GM21367 (cell line): ENCODE results near the gene PRAC1.

Experiments
- ATAC-seq: cut with Tn5 transposase; IDR thresholded peaks from one replicate; pipeline ENCODE4 v1.9.1; 2021; ENCODE audit not compliant: unreplicated experiment

Gene PRAC1

GRCh38 chr17:48722201-48722907 lies at the start of gene PRAC1:
Gene PRAC1 (minus strand): TSS chr17:48722518. CDS start chr17:48722392, 126 bp downstream.
- ATAC-seq = no peak

GRCh38 chr17:48770954-48771353 lies 48.6 kb upstream of the PRAC1 start:
- ATAC-seq = no peak

DNA sequence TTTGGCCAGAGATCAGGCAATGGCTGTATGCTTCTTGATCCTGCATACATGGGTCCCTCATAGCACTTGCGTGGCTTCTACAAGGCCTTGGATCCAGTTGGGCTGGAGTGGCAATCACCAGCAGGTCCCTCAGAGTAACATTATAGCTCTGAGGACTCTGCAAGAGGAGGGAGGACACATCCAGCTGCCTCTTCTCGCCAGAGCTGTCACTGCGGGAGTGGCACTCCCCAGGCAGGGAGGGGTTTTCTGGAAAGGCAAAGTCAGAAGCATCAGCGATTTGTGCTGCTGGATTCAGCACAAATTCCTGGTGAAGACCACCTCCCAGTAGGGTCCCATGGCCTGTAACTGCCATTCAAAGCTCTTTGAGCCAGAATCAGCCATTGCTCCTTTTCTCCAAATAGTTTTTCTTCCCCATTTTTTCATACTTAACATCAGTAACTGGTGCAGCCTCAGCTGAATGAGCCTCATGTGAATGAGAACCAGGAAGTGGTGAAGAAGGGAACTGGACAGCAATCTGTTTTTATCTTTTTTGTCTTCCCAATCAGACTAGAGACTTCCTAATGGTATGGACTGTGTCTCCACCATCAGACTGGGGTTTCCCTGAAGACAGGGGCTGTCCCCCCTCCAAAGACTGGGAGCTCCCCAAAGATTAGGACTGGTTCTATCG lies 46.8 kb upstream of the PRAC1 start:
- no peak for ATAC-seq

DNA sequence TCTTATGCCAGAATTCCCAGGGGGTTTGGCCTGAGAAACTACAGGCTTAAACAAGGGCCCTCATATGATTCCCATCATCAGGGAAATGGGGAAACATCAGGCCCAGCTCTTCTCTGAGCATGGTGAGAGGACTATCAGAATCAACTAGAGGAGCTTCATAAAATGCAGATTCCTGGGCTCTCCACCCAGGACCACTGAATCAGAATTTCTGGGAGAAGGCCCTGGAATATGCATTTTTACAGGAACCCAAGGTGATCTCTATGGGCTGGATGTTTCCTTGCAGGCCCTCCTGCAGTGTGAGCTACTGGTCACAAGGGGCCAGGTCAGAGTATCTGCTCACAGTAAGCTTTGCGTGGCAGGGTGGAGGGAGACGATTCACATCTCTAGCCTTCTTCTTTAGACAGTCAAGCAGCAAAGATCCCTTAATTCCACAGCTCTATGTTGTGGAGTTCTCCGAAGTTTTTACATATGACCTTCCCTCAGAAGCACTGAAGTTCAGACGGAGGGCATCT lies 45.0 kb upstream of the PRAC1 start:
- no peak for ATAC-seq

DNA sequence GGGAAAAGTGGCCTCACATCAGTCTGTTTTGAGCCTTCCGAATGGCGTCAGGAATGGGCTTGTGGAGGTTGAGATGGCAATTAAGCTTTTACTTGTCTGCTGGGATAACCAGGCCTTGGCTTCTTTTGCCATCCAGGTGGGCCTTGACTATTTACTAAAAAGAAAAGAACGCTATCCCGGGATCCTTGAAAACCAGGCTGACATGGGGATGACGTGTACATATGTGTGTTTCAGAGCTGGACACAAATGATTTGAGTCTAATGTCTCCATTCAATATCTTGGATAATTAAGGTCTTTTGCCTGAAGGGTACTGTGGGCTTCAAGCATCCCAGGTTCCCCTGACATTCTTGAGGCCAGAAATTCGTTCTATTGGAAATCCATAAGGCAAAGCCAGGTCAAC lies 38.8 kb upstream of the PRAC1 start:
- ATAC-seq = no peak

DNA sequence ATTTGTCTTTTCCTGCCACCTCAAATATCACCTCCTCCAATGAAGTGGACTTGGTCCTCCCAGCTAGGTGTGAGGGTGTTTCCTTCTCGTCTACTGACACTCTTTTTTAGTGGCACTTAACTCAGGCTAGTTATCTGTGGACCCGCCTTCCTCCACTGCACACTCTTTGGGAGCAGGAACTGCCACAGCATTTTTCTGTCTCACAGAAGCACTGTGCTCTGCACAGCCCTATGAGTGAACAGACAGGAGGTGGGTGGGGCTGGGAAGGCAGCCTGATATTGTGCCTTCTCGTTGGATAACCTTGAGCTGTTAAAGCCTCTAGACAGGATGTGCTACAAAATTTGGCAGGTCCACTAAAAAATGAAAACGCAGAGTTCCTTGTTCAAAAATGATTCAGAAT lies 38.1 kb upstream of the PRAC1 start:
- no peak for ATAC-seq

GRCh38 chr17:48759288-48759687 lies 37.0 kb upstream of the PRAC1 start:
- ATAC-seq = no peak

- ATAC-seq = no peak
Observed at GRCh38 chr17:48757524-48757961, 35.2 kb upstream of the PRAC1 start.

- no peak for ATAC-seq
Observed at GRCh38 chr17:48756830-48757251, 34.5 kb upstream of the PRAC1 start.

- ATAC-seq = no peak
Observed at GRCh38 chr17:48755356-48755755, 33.0 kb upstream of the PRAC1 start.

DNA sequence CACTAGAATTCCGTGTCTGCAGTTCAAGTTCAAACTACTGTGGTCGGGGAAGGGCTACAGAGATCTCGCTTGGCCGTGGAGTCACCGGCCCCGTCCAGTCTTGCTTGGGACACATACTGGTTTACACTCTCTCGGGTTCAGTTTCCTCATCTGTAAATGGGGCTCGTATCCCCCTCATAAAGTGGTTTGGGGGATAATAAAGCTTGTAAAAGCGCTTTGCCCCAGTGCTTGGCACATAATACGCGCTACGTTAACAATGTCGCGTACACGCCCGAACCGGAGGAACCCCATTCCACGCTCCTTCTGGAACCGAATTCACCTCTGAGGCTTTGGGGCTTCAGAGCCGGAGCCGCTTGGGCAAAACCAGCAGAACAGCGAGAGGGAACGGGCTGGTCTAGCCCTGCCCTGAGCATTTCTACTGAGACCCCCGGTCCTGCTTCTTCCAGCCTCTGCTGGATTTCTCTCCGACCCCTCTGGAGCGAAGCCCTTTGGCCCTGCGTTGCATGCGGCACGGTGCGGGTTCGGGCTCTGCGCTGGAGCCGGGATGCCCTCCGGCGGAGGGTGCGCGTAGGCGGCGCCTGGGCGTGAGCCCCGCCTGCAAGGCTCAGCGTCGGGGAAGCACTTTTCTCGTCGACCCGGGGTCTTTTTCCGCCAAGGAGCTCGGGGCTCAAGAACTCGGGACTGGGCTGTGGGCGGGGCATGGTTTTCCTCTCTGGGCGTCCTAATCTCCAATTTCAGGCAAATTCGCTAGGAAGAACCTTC lies 32.4 kb upstream of the PRAC1 start:
- no peak for ATAC-seq

DNA sequence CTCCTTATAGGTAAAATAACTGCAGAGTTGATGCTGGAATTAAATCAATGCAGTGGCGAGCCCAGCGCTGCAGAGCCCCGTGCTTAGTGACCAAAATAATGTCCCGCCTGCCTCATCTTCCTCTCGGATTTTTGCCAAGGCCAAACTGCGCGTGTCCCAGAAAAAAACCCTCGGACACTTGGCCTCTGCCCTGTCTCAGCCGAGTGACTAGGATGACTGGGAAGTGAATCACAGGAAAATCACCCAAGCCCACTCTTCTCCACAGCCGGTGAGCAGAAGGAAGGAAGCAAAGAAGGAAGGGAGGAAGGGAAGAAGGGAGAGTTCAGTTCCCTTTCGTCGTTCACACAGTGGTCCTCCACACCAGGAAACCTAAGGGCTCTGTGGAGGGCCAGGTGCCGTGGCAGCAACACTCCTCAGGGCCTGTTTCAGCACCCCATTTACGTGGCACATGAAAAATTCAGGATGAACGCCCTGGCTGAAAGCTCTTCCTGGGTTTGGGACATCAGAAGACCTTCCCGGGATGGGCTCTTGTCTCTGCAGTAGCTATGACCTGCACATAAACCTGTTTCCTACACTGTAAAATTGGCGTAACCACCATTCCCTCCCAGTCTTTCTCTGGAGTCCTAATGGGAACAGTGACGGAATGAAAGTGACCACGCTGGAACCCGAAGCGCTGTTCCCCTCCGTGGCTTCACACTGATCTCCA lies 31.6 kb upstream of the PRAC1 start:
- ATAC-seq = no peak

- ATAC-seq = no peak
Observed at GRCh38 chr17:48752399-48753288, 30.3 kb upstream of the PRAC1 start.

GRCh38 chr17:48751733-48752398 lies 29.5 kb upstream of the PRAC1 start:
- no peak for ATAC-seq

DNA sequence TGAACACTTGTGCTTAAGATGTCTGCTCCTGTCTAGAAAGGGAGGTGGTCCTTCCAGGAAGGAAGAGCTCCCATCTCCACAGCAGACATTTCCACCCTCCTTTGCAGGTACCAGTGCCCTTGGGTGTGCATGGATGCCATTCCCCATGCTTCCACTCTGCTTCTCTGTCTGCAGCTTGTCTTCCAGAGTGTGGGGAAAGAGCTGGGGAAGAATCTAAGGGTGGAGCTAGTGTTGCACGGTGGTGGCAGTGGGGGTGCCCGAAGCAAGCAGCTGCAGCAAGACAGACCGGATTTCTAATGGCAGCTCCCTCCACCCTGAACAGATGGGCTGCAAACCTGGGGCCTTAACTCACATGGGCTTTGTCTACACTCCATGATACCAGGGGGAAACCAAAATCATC lies 28.9 kb upstream of the PRAC1 start:
- ATAC-seq = no peak

GRCh38 chr17:48749621-48750553 lies 27.6 kb upstream of the PRAC1 start:
- ATAC-seq = no peak

DNA sequence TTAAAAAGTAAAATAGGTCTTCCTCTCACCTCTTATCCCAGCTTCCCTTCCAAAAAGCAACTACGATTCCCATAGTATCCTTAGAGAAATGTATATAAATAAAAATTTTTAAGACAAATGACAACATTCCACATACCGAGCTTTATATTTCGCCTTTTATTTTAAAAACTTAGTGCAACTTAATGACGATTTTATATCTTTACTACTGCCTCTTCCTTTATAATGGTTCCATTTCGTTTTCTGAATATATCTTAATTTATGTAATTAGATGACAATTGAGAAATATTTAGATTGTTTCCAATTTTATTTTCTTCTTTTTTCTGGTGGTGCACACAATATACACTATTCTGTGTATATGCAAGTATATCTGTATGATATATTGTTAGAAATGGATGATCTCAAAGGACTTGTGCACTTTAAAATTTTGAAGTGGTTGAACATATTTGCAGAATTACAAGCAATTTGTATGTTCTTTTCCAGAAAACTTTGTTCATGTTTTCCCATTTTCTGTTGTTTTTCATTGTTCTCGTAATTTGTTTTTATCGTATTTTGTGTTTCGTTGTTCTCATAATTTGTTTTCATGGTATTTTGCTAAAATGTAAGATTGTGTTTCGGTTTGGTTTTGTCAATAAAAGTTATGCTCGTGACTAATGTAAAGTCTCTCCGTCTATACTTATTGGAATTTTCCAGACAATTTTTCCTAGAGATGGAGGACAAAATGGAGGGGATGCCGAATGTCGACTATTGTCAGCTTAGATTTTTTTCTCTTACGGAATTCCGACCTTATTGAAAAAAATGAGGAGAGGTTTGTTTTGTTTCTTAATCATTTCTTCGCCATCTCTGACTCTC lies 26.6 kb upstream of the PRAC1 start:
- no peak for ATAC-seq
